Measurements from ENCODE around the gene WNT2B. TPM values are rescaled to one million over a fixed set of nuclear protein-coding genes. Genes with fewer than 3 reads are reported as not detected.
"Not testable (repeated sequence)": the region's sequence is repeated elsewhere in the genome, so short reads cannot be mapped to it uniquely, and the experiment has no call there.

The WNT2B gene
- polyA plus RNA-seq, 1 of the 3 experiments (the other 2 are of a cell fraction) = 4.3 TPM

DNA sequence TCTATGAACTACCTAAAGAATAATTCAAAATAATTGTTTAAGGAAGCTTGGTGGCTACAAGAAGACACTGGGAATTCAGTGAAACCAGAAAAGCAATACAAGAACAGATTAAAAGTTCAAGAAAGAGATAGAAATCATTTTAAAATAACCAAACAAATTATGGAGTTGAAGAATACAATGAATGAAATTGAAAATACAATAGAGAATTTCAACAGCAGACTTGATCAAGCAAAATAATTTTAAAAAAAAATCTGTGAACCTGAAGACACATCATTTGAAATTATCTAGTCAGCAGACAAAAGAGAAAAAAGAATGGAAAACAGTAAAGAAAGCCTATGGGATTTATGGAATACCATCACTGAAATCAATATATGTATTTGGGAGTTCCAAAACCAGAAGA is 31.2 kb upstream of the WNT2B start:
- peaks cover 12% of the 10 kb centered on the region for H3F3A ChIP-seq (replicated peaks; ENCODE audit: insufficient read depth)
- POLR2A ChIA-PET = no interaction called here
- H3K79me2 ChIP-seq (ENCODE audit: insufficient read depth) = no peaks in the 10 kb centered on the region
- H3K4me1 ChIP-seq (ENCODE audit: control insufficient read depth in 1 of 2, insufficient read depth in 2 of 2, low read depth in 1 of 2, low read length in 1 of 2) = no peaks in the 10 kb centered on the region
- H3K4me2 ChIP-seq = no peak overlapping the region
- no peak overlapping the region for H3K27ac ChIP-seq (ENCODE audit: low read depth in 2 of 2, low read length in 1 of 2)
- peaks cover 15% of the 10 kb centered on the region for H3K9me3 ChIP-seq
- H4K20me1 ChIP-seq (ENCODE audit: insufficient read depth) = no peaks in the 10 kb centered on the region
- H2AFZ ChIP-seq (ENCODE audit: low read depth) = no peak overlapping the region
- H3K27me3 ChIP-seq (ENCODE audit: insufficient read depth) = no peaks in the 10 kb centered on the region
- peaks cover 0 to 2% of the 10 kb centered on the region in 2 experiments for H3K36me3 ChIP-seq (replicated peaks in 1 of 2; ENCODE audit: control insufficient read depth in 1 of 2, insufficient read depth in 2 of 2, low read length in 1 of 2)
- no peak for DNase-seq
- no peak overlapping the region for H3K4me3 ChIP-seq (ENCODE audit: low read depth in 2 of 2, low read length in 1 of 2)
- no peaks in the 10 kb centered on the region for H3K9me2 ChIP-seq
- CTCF ChIA-PET = interaction anchor here (1.0 to 1.3 kb wide), 2 partner anchors 86 to 87 kb away, joined by 3 read pairs; no protein-coding TSS in a partner anchor
- no peak overlapping the region for H3K9ac ChIP-seq
- TF ChIP-seq EZH2phosphoT487 (IDR thresholded peaks at IDR 0.05; ENCODE audit: borderline replicate concordance, low read depth) (no peak), RFX5 (IDR thresholded peaks at IDR 0.05; ENCODE audit: low read length) (no peak), EP300 (IDR thresholded peaks at IDR 0.05; ENCODE audit: borderline replicate concordance in 1 of 2, low read depth in 1 of 2, low read length in 1 of 2) (no peak), ELF1 (IDR thresholded peaks at IDR 0.05) (no peak), USF2 (IDR thresholded peaks at IDR 0.05; ENCODE audit: borderline replicate concordance, low read depth, low read length) (no peak)

DNA sequence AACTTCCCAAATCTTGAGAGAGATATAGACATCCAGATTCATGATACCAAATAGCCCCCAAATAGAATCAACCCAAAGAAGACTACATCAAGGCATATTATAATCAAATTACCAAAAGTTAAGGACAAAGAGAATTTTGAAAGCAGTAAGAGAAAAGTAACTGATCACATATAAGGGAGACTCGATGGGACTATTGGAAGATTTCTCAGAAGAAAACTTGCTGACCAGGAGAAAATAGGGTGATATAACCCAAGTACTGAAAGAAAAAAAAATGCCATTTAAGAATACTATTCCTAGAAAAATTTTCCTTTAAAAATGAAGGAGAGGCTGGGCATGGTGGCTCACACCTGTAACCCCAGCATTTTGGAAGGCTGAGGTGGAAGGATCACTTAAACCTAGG is 30.5 kb upstream of the WNT2B start:
- DNase-seq = no peak
- Histone ChIP-seq H3K9ac (no peak overlapping the region), H3K9me2 (no peaks in the 10 kb centered on the region), H3K4me3 (ENCODE audit: low read depth in 2 of 2, low read length in 1 of 2) (no peak overlapping the region), H2AFZ (ENCODE audit: low read depth) (no peak overlapping the region), H3F3A (replicated peaks; ENCODE audit: insufficient read depth) (peaks cover 12% of the 10 kb centered on the region), H4K20me1 (ENCODE audit: insufficient read depth) (no peaks in the 10 kb centered on the region), H3K4me1 (ENCODE audit: control insufficient read depth in 1 of 2, insufficient read depth in 2 of 2, low read depth in 1 of 2, low read length in 1 of 2) (no peaks in the 10 kb centered on the region), H3K9me3 (peaks cover 15% of the 10 kb centered on the region), H3K27me3 (ENCODE audit: insufficient read depth) (no peaks in the 10 kb centered on the region), H3K4me2 (no peak overlapping the region), H3K36me3 (replicated peaks in 1 of 2; ENCODE audit: control insufficient read depth in 1 of 2, insufficient read depth in 2 of 2, low read length in 1 of 2) (peaks cover 0 to 2% of the 10 kb centered on the region in 2 experiments), H3K79me2 (ENCODE audit: insufficient read depth) (no peaks in the 10 kb centered on the region), H3K27ac (ENCODE audit: low read depth in 2 of 2, low read length in 1 of 2) (no peak overlapping the region)
- ChIA-PET CTCF (interaction anchor here (1.0 to 1.3 kb wide), 2 partner anchors 12 to 87 kb away, joined by 3 read pairs; no protein-coding TSS in a partner anchor), POLR2A (no interaction called here)
- 36% methylated on average over 1 of the region's 1 CpG for WGBS (ENCODE audit: low lambda C conversion rate)
- TF ChIP-seq, protein P1, sequence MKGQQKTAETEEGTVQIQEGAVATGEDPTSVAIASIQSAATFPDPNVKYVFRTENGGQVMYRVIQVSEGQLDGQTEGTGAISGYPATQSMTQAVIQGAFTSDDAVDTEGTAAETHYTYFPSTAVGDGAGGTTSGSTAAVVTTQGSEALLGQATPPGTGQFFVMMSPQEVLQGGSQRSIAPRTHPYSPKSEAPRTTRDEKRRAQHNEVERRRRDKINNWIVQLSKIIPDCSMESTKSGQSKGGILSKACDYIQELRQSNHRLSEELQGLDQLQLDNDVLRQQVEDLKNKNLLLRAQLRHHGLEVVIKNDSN (IDR thresholded peaks at IDR 0.05; ENCODE audit: borderline replicate concordance, low read depth) = no peak
- TF ChIP-seq MXI1 (IDR thresholded peaks at IDR 0.05; ENCODE audit: low read depth, low read length) = no peak

DNA sequence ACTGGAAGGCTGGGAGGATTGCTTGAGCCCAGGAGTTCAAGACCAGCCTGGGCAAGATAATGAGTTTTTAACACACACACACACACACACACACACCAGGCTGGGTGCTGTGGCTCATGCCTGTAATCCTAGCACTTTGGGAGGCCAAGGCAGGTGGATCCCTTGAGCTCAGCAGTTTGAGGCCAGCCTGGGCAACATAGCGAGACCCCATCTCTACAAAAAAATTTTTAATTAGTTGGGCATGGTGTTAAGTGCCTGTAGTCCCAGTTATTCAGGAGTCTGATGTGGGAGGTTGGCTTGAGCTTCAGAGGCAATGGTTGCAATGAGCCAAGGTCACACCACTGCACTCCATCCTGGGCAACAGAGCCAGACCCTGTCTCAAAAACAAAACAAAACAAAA is 22.7 kb upstream of the WNT2B start:
- H2AFZ ChIP-seq (ENCODE audit: low read depth); H3K27me3 ChIP-seq (ENCODE audit: insufficient read depth); H3K9ac ChIP-seq; H4K20me1 ChIP-seq (ENCODE audit: insufficient read depth); DNase-seq; POLR2A ChIA-PET; H3F3A ChIP-seq (replicated peaks; ENCODE audit: insufficient read depth); H3K4me3 ChIP-seq (ENCODE audit: low read depth in 2 of 2, low read length in 1 of 2); H3K27ac ChIP-seq (ENCODE audit: low read depth in 2 of 2, low read length in 1 of 2); H3K4me2 ChIP-seq; H3K36me3 ChIP-seq (replicated peaks in 1 of 2; ENCODE audit: control insufficient read depth in 1 of 2, insufficient read depth in 2 of 2, low read length in 1 of 2); H3K9me2 ChIP-seq; H3K4me1 ChIP-seq (ENCODE audit: control insufficient read depth in 1 of 2, insufficient read depth in 2 of 2, low read depth in 1 of 2, low read length in 1 of 2); H3K79me2 ChIP-seq (ENCODE audit: insufficient read depth); H3K9me3 ChIP-seq: not testable (repeated sequence)
- 73% methylated on average over 1 of the region's 1 CpG for WGBS (ENCODE audit: low lambda C conversion rate)
- CTCF ChIA-PET = interaction anchor here (1.0 to 2.3 kb wide), 2 partner anchors 16 to 21 kb away, joined by 3 to 7 read pairs; no protein-coding TSS in a partner anchor

DNA sequence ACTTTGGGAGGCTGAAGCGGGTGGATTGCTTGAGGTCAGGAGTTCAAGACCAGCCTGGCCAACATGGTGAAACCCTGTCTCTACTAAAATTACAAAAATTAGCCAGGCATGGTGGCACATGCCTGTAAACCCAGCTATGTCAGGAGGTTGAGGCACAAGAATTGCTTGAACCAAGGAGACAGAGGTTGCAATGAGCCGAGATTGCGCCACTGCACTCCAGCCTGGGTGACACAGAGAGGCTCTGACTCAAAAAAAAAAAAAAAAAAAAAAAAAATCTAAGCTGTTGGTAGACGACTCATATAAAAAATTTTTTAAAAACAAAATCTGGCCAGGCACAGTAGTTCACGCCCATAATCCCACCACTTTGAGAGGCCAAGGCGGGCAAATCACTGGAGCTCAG is 21.1 kb upstream of the WNT2B start:
- POLR2A ChIA-PET, H3K9ac ChIP-seq: not testable (repeated sequence)

More for the DNA sequence above, 21.1 kb upstream of the WNT2B start:
- H2AFZ ChIP-seq (ENCODE audit: low read depth); H3K4me2 ChIP-seq; H3K79me2 ChIP-seq (ENCODE audit: insufficient read depth); H3K9me2 ChIP-seq; H3K4me3 ChIP-seq (ENCODE audit: low read depth in 2 of 2, low read length in 1 of 2); H3K27me3 ChIP-seq (ENCODE audit: insufficient read depth); H3K9me3 ChIP-seq; H3K36me3 ChIP-seq (replicated peaks in 1 of 2; ENCODE audit: control insufficient read depth in 1 of 2, insufficient read depth in 2 of 2, low read length in 1 of 2); H4K20me1 ChIP-seq (ENCODE audit: insufficient read depth); H3F3A ChIP-seq (replicated peaks; ENCODE audit: insufficient read depth); H3K27ac ChIP-seq (ENCODE audit: low read depth in 2 of 2, low read length in 1 of 2); H3K4me1 ChIP-seq (ENCODE audit: control insufficient read depth in 1 of 2, insufficient read depth in 2 of 2, low read depth in 1 of 2, low read length in 1 of 2); DNase-seq: not testable (repeated sequence)
- CTCF ChIA-PET = interaction anchor here (1.1 to 1.2 kb wide), 3 partner anchors 15 to 221 kb away, joined by 3 read pairs; no protein-coding TSS in a partner anchor
- WGBS (ENCODE audit: low lambda C conversion rate) = 84% methylated on average over 6 of the region's 6 CpGs
